Thyroid gland (tissue), 4 donors: ENCODE results near the gene OTUD5. TPM values are rescaled to one million over a fixed set of nuclear protein-coding genes. Genes with fewer than 3 reads are reported as not detected.

Experiments used
- DNase-seq, 2 donors: peaks; one replicate each; pipeline ENCODE4 v3.0.0-alpha.2; 2019
- H3K27ac ChIP-seq, 3 donors: fragments of 200-600 bp; sonication (generic); 1 replicate in 2 of 3; 2 replicates in 1 of 3; pipeline ENCODE4 v1.5.1; 2016 to 2019; ENCODE audit warnings: mild to moderate bottlenecking in 1 of 3, moderate library complexity in 1 of 3
- H3K27me3 ChIP-seq: fragments of 200-600 bp; sonication (generic); one replicate; pipeline ENCODE4 v1.5.1; 2019
- H3K36me3 ChIP-seq, 2 donors: fragments of 200-600 bp; sonication (generic); one replicate each; pipeline ENCODE4 v1.5.1; 2016 to 2019
- H3K4me1 ChIP-seq, 2 donors: fragments of 200-600 bp; sonication (generic); one replicate each; pipeline ENCODE4 v1.5.1; 2017 to 2019
- H3K4me3 ChIP-seq, 3 donors: fragments of 200-600 bp; sonication (generic); replicated peaks in 1 of 3; 1 replicate in 2 of 3; 2 replicates in 1 of 3; pipeline ENCODE4 v1.5.1; 2016; ENCODE audit warnings: mild to moderate bottlenecking in 1 of 3
- H3K9me3 ChIP-seq: fragments of 200-600 bp; sonication (generic); one replicate; pipeline ENCODE4 v1.5.1; 2017
- CTCF ChIP-seq, 6 experiments: fragments of 200-600 bp in 3 of 6; fragments of 450-650 bp in 3 of 6; sonication (generic) in 3 of 6; IDR thresholded peaks; one replicate each; pipeline ENCODE4 v1.5.1; 2016 to 2019; ENCODE audit warnings: antibody characterized with exemption in 6 of 6, mild to moderate bottlenecking in 2 of 6, inconsistent platforms in 1 of 6, moderate library complexity in 1 of 6
- POLR2A ChIP-seq, 2 donors: fragments of 450-650 bp; IDR thresholded peaks; one replicate each; pipeline ENCODE4 v1.6.1; 2017; ENCODE audit warnings: antibody characterized with exemption in 2 of 2, mild to moderate bottlenecking in 2 of 2, moderate library complexity in 1 of 2
- WGBS, 2 donors: methylation state at CpG; one replicate each; pipeline ENCODE4 v1.1.5; 2017; 5-methylcytosine and 5-hydroxymethylcytosine counted together
- intact Hi-C: fragments of 100-400 bp; cut with DNase I; formaldehyde crosslinking; loops from one replicate; pipeline ENCODE4 v1.15.1; 2023
- total RNA-seq, 4 donors: library from RNA; depleted of rRNA; stranded (reverse); fragments of >200 nt; gene quantifications; one replicate each; pipeline ENCODE4 v1.2.3, GENCODE V29; 2016

Gene OTUD5
- total RNA-seq, result 10 to 100 TPM; 33.9 to 52.4 (median 43.3) TPM

- WGBS, 2 donors, result 0% methylated on average over 3 of the region's 53 CpGs; no CpG with 5 or more reads in 1 of the 2 donors
- Histone ChIP-seq H3K4me3 (peak within 1 kb of the TSS; percentile 36 to 70 (median 57)), H3K27ac (peak within 1 kb of the TSS; percentile 89 to 97 (median 94)), H3K9me3 (no peaks in the 10 kb centered on the region), H3K4me1 (peaks cover 3 to 32% of the 10 kb centered on the region in 2 donors), H3K36me3 (no peaks in the 10 kb centered on the region), H3K27me3 (no peaks in the 10 kb centered on the region)
- TF ChIP-seq CTCF (IDR thresholded peaks at IDR 0.05), result no peak
- no peak for TF ChIP-seq POLR2A (IDR thresholded peaks at IDR 0.05)
- intact Hi-C loops, result no loop called here
- DNase-seq, result peak in 1 of 2 donors; percentile 61
Observed at GRCh38 chrX:48957477-48957826, at the start of gene OTUD5. OTUD5 (minus strand) TSS chrX:48957607; CDS start chrX:48957570, 37 bp downstream.

- intact Hi-C loops, result no loop called here
- peaks cover 0 to 6% of the 10 kb centered on the region in 2 donors for H3K4me1 ChIP-seq
- WGBS, 2 donors, result 91 to 93% methylated on average over 5 of the region's 5 CpGs
- no peaks in the 10 kb centered on the region for H3K9me3 ChIP-seq
- H3K4me3 ChIP-seq, result no peak overlapping the region
- H3K27ac ChIP-seq, result no peak overlapping the region
- TF ChIP-seq CTCF (IDR thresholded peaks at IDR 0.05) (no peak), POLR2A (IDR thresholded peaks at IDR 0.05) (no peak)
- no peaks in the 10 kb centered on the region for H3K27me3 ChIP-seq
- no peaks in the 10 kb centered on the region for H3K36me3 ChIP-seq
- no peak for DNase-seq
Observed at GRCh38 chrX:49003696-49004095, 46.3 kb upstream of the OTUD5 start.

GRCh38 chrX:49002091-49002935 is 44.9 kb upstream of the OTUD5 start, which contains the start of gene GRIPAP1:
GRIPAP1 (minus strand) TSS chrX:49002264; CDS start chrX:49002229, 35 bp downstream.
- WGBS, 2 donors, result 2 to 4% methylated on average over 18 to 25 of the region's 38 CpGs
- TF ChIP-seq CTCF (IDR thresholded peaks at IDR 0.05), result no peak
- TF ChIP-seq POLR2A (IDR thresholded peaks at IDR 0.05), result peak; percentile 30 to 63
- Histone ChIP-seq H3K4me1 (peaks cover 0 to 6% of the 10 kb centered on the region in 2 donors), H3K27me3 (no peaks in the 10 kb centered on the region), H3K27ac (peak within 1 kb of the TSS; percentile 64 to 80 (median 76)), H3K9me3 (no peaks in the 10 kb centered on the region), H3K36me3 (no peaks in the 10 kb centered on the region), H3K4me3 (peak within 1 kb of the TSS; percentile 46 to 73 (median 47))
- peak; percentile 57 to 63 for DNase-seq
- intact Hi-C loops, result no loop called here

- Histone ChIP-seq H3K27ac (peak overlapping the region; percentile 64 to 80 (median 76)), H3K4me3 (peak overlapping the region; percentile 46 to 73 (median 47)), H3K9me3 (no peaks in the 10 kb centered on the region), H3K36me3 (no peaks in the 10 kb centered on the region), H3K27me3 (no peaks in the 10 kb centered on the region), H3K4me1 (peaks cover 0 to 6% of the 10 kb centered on the region in 2 donors)
- TF ChIP-seq CTCF (IDR thresholded peaks at IDR 0.05), result no peak
- no peak for TF ChIP-seq POLR2A (IDR thresholded peaks at IDR 0.05)
- intact Hi-C loops, result no loop called here
- peak; percentile 2 to 7 for DNase-seq
- WGBS, 2 donors, result 1 to 2% methylated on average over 15 to 17 of the region's 17 CpGs
Observed at GRCh38 chrX:49001521-49002090, 44.2 kb upstream of the OTUD5 start.

GRCh38 chrX:49000636-49001035 is 43.2 kb upstream of the OTUD5 start:
- H3K4me1 ChIP-seq, result peaks cover 0 to 6% of the 10 kb centered on the region in 2 donors
- TF ChIP-seq CTCF (IDR thresholded peaks at IDR 0.05) (no peak), POLR2A (IDR thresholded peaks at IDR 0.05) (no peak)
- no peaks in the 10 kb centered on the region for H3K9me3 ChIP-seq
- intact Hi-C loops, result no loop called here
- no peaks in the 10 kb centered on the region for H3K27me3 ChIP-seq
- H3K4me3 ChIP-seq, result no peak overlapping the region
- H3K27ac ChIP-seq, result no peak overlapping the region
- 96 to 98% methylated on average over 4 of the region's 4 CpGs for WGBS, 2 donors
- no peak for DNase-seq
- H3K36me3 ChIP-seq, result no peaks in the 10 kb centered on the region
